GM19025 (cell line): ENCODE results near the gene CASP3.

ENCODE experiments used
- ATAC-seq: cut with Tn5 transposase; IDR thresholded peaks from one replicate; pipeline ENCODE4 v1.9.1; 2021; ENCODE audit warnings: mild to moderate bottlenecking, low read depth, moderate library complexity; ENCODE audit not compliant: unreplicated experiment

The CASP3 gene

DNA sequence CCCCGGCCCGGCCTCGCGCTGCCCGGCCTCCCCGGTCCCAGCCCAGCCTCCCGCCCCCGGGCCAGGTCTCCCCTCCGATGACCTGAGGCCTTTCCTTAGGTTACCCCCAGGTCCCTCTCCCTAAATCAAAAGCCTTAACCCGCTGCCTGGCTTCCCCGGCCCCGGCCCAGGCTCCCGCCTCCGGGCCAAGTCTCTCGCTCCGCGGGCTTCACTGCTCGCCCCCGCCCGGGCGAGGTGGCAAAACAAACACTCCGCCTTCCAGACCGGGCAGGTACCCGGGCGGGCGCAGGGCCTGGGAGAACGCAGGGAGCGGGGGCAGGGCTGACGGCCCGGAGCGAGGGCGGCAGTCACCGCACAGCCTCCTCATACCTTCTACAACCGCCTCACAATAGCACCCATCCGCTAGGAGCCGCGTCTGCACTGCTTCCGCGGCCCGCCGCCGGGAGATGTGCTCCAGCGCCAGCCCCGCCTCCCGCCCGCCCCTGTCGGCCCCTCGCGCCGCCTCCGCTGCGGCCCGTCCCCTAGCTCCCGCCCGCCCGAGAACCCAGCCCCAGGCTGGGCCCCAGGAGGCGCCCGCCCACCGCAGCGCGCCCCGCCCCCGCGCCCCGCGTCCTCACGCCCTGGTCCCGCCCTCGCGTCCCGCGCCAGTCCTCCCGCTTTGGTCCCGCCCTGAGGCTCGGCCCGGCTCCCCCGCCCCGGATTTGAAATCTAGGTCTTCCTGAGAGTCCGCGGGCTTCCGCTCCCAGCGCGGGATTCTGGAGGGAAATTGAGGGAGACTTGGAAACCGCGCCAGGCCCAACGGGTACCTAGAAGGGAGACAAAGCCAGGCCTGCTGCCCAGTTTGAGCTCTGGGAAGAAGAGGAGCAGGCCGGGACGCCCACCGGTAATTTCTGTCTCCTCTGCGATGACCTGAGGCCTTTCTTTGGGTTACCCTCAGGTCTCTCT, at the start of gene CASP3, which contains the start of gene PRIMPOL:
TSS of gene CASP3 (minus strand) at position 422 of the 945 bp plus-strand sequence. CDS start 10,994 bp downstream, outside the sequence.
TSS of gene PRIMPOL (plus strand) at position 713 of the 945 bp plus-strand sequence. CDS start 7,403 bp downstream, outside the sequence.
- ATAC-seq: peak; percentile 84

DNA sequence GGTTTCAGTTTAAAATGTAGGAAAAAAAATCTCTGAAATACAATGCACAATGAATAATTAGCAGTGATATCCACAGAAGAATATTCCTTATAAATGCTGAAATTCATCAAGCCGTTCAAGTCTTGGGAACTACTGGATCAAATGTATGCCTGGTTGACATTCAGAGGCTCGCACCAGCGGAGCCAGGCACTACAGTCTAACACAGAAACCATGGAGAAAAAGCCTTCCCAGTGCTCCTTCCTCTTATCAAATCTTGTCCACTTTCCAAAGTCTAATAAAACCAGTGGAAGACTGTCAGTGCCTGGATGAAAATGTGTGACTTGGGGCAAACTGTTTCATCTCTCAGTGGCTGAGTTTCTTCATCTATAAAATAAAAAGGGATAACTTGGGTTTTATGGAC, 48.7 kb upstream of the CASP3 start:
- ATAC-seq: no peak

DNA sequence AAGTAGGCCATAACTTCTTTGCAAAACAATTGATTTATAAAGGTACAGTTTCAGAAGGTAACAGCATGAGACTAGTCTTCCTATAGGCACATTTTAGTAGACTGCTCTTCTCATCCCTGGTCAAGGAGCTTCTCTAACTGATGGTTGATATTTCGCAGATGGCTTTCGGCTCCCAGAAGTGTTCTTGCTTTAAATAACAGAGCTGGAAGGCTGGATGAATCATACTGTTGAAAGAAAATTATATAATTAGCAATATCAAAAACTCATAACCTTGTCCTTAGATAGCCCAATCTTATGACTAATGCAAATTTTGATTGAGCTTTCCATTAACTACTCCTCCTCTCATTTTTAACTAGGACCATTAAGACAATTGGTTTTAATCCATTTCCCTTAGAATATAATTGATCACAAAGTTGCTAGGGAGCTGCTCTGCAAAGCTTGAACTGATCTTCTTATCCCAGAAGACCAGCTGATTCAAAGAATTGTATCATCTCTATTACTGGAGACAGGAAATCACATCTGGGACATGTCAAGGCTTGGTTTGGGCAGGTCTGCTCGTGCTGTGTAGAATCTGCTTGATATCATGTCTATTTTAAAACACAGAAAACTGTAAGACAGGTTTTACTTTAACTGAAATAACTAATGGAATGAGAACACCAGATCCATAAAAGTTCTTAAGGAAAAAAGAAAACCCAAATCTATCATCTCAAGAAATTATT, 46.1 kb upstream of the CASP3 start:
- ATAC-seq: no peak

DNA sequence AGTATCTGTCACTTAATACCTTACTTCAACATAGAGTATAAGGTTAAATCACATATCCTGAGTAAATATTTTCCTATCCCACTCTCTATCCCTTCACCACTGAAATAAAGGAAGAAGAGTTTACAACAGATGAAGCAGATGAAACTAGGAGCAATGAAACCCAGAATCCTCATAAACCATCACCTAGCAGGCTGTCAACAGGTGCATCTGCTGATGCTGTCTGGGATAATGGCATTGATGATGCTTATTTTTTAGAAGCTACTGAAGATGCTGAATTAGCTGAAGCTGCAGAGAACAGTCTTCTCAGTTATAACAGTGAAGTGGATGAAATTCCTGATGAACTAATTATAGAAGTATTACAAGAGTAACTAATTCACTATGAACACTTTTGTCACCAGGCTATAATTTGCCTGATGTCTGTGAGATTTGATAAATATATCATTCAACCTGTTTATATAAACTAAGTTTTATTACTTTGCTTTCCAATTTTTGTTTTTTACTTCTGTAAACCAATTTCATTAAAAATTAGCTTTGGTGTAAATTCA, 45.2 kb upstream of the CASP3 start:
- no peak for ATAC-seq

DNA sequence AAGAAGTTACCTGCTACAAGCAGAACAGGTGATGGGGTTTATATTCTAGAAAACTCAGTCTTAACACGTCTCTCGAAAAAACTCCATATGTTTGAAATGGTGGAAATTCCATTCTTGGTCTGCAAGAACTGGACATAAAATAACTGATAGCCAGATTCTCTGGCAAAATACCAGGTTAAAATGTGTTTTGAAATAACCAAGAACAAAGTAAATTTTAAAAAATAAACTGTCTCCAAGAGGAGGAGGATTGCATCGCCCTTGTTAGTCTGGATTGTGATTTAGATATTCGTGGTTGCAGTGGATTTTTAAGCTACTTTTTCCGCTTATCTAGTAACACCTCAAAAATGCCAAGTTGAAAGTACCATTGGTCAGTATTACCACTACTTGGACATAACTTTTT, 43.8 kb upstream of the CASP3 start:
- ATAC-seq: no peak

DNA sequence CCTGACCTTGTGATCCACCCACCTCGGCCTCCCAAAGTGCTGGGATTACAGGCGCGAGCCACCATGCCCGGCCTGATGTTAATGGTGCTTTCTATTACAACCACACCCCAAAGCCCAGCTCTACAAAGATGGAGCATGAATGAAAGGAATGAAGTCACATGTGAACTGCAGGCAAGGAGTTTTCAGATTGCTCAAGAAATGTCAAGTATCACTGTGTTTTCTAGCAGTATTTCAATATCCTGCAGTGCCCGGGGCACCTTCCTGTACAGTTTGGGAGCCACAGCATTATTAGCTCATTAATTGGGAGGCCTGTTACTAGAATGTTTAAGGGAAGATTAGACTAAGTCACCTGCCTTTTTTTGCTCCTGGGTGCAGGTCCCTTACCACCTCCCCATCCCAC, 40.4 kb upstream of the CASP3 start:
- no peak for ATAC-seq

DNA sequence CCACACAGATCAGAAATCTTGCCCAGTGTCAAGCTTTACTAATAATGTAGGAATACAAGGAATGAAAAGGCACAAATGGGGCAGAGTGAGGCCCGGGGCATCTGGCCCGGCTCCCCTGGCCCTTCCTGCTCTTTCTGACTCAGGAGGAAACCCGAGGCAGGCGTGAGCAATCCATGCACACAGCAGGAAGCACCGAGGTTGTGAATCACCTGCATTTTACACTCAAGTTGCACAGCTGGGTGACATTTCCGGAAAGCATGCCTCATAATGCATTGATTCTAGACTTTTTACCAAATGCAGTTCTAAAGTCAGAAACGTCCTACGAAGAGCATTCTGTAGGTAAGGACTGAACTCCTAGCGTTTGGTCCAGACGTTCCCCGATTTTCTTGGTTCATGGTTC, 39.2 kb upstream of the CASP3 start:
- ATAC-seq: no peak

DNA sequence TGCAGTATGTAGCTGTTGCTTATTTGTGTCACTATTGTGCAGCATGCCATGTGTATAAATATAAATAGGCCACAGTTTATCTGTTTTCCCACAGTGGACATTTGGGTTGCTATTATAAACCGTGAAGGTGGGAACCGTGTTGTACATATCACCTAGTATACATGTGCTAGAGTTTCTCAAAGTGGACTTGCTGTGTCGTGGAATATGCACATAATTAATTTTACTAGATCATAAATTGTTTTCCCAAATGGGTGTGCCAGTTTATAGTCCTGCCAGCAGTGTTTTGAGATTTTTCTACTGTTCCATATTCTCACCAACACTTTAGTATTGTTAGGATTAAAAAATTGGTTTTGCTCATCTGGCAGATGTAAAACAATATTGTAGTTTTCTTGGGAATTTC, 38.8 kb upstream of the CASP3 start:
- no peak for ATAC-seq

DNA sequence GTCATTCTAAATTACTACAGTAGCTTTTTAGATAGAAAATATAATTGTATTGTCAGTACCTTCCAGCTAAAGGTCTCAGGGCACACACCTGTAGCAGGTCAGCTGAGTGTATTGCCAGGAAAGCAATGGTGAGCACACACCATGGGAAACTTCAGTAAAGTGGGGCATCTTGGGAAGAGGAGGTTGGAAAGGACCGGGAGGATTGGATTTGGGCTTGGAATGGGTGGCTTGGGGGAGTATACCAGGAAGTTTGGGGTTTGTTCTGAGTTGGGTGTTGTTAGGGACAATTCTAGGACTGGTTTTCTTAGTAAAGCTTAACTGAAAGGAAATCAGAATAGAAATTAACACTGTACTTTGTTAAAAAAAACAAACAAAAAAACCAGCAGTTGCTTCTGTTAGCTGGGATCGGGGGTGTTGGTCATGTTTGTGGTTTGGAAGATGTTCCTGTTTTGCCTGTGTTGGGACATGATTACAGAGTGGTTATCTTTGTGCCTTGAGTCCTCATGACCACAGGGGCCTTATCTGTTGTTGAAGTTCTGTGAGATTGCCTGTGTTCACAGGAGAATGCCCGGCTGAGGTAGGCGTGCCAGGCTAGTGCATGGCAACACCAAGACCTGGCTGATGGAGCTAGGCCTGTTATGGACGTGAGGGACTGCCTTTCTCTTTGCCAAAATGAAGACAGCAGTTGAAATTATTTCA, 35.4 kb upstream of the CASP3 start:
- no peak for ATAC-seq

DNA sequence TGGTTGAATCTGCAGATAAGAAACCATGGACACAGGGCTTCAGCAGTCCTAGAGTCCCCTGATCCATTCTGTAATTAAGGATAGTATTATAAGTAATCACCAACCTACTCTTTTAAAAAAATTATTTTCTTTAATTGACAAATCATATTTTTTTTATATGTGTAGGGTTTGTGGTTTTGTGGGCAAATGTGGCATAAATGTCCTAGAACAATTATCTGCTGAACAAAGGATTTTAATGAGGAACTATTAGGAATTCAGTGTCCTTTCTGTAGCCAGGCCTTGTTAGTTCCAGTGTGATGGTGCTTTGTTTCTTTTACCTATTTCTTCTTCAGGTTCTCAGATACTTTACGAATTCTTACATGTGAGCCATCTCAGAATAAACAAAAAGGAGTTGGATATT, 32.7 kb upstream of the CASP3 start:
- no peak for ATAC-seq

DNA sequence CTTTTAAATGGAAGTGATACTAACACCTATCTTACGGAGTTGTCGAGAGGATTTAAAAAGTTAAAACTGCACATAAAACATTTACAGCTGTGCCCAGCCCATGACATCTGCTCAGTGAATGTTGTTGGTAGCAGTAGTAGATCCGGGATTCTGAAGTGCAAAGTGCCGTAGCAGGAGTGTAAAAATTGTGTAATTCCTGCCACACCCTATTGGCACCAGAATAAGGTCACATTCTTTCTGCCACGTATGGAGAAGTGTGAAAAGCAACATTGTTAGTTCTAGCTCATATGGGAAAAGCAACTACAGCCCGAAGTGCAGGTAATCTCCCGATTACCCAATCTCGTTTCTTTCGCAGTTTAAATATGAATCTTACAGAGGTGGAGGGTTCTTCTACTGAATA, 31.5 kb upstream of the CASP3 start:
- no peak for ATAC-seq

DNA sequence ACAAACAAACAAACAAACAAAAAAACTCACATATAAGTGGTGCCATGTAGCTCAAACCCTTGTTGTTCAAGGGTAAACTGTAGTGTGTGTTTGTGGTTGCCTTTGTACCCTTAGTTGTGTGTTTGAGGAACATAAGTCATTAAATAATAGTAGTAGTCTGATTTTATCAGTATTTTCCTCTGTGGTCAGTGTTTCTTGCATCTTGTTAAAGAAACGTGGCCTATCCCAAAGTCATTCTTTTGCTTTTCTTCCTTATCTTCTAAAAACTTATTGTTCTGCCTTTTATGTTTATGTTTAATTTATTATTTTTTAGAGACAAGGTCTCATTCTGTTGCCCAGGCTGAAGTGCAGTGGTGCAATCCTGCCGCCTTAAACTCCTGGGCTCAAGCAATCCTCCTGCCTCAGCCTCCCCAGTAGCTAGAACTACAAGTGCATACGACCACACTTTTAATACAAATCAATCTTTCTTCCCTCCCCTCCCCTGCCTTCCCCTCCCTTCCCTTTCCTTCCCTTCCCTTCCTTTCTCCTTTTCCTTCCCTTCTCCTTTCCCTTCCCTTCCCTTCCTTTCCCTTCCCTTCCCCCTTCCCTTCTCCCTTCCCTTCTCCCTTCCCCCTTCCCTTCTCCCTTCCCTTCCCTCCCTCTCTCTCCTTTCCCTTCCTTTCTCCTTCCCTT, 26.7 kb upstream of the CASP3 start:
- no peak for ATAC-seq

DNA sequence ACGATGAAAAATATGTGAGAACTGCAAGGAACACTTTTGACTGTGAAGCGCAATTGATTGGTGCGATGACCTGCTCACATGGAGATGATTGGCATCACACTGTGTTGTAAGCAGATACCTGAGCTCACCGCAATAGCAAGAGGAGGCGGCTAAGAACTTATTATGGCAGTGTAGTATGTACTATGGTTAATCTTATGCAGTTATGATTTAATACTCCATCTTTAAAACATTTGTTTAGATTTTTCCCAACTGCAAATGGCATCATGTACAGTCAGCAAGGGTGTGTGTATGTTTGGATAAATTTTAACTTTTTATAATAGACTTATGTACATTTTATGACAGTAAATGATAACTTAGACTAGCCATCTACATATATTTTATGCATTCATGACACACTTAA, 25.8 kb upstream of the CASP3 start:
- ATAC-seq: no peak

DNA sequence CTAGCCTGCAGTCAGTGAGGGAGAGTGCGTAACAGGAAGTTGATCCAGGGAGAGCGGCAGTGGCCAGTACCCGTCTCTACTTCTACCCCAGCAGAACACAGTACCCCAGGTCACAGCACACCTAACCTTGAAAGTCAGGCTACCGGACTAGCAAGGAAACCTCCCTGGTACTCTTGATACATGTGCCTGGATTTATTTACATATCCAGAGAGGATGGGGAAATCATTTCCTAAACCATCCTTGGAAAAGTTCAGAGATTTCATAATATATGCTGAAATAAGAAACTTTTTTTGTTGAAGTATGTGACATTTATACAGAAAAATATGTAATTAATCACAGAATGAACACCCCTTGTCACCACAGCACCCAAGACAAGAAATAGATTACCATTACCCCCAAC, 24.8 kb upstream of the CASP3 start:
- ATAC-seq: no peak

DNA sequence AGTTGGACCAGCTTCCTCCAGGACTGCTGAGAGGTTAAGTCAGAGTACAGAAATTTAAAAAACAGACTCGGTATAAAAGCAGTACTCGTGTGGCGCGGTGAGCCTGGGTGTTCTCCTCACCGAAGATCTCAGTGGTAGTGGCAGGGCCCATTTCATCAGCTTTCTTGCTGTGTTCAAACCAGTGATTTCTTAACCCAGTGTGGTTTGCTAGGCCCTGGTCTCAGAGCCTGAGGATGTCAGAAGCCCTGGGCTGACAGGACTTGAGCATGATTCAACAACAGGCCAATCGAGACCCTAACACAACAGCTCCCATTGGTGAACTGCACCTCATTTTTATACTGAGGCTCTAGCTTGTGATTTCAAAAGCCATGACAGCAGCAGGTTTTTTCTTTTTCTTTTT, 23.5 kb upstream of the CASP3 start:
- ATAC-seq: no peak

DNA sequence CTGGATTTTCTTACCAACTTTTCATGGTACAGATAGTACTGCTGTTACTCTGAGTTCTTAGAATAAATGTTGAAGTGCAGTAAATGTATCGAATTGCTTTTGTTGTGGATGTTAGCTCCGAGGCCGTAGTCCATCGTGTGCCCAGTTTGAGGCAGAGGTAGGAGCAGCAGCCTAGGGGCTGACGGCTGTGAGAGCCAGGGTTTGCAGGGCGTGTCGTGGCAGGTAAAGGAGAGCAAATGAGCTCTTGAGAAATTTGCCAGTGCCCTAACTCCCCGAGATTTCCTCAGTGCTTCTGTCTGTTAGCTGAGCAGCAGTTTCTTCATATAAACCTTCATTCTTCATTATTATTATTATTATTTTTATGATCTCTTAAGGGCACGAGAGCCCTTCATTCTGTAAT, 21.9 kb upstream of the CASP3 start:
- ATAC-seq: no peak

DNA sequence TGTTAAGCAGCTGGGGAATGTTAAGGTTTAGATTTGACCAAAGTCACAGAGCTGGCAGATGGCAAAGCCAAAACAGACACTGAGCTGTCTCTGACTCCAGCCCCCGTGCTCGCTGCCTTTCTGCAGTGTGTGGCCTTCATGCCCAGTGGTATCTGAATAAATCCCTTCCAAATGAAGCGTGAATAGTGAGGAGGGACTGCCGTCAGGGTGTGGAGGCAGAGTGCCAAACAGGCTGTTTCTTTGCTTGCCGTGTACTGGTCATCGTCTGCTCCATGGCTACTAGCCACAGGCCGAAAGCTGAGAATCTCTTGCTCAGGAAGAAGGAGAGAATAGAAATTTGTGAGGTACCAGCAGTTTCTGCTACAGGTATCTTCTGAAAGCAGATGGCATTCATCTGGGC, 20.0 kb upstream of the CASP3 start:
- ATAC-seq: no peak

DNA sequence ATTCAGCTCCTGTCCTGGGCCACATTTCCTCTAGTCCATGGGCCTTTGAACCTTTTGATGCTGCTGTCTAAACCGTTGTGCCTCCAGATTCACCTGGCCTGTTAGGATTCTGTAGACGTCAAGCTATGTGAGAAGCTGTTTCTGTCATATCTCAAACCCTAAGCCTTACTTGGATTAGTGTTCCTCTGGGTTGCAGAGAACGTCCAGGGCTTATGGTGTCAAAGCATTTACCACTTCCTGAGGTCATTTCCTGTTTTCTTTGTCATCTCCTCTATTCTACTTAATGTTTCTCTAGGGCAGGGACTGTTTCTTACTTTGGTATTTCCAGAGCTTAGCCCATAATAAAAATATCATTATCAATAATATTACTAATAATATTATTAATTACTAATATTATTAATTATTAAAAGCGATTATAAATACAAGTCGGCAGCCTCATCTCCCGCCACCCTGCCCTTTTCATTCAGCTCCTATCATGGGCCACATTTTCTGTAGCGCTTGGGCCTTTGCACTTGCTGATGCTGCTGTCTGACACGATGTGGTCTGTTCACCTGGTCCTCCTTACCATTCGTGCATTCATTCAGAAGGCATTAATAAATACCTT, 19.4 kb upstream of the CASP3 start:
- ATAC-seq: no peak

DNA sequence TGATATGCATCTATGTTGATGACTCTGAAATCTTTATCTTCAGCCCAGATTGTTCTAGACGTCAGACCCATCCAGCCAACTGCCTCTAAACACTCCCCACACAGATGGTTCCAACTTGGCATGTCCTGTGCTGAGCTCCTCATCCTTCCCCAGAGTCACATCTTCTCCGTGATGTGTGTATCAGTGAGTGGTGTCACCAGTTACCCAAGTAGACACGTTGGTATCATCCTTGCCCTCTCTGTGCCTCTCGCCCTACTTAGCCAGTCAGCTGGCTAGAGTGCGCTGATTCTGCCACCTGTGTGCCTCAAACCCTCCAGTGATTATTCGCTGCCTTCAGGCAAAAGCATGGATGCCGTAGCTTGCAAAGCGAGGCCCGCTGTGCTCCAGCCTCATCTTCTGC, 18.8 kb upstream of the CASP3 start:
- ATAC-seq: no peak

DNA sequence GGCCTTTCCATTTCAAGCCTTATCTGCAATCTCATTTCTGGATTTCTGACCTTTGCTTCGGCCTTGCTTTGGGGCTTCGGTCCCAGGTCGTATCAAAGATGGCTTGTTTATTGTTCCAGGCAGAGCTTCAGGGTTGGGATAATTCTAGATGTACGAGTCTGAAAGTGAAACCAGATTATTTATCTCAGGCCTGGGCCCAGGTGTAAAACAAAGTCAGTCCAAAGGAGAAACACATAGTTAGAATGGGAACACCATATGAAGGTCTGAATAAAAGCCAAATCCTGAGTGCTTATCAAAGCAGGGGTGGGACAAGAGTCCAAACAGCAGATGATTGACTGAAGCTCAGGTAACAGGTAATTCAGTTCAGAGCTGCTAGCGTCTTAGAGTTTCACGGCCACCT, 17.4 kb upstream of the CASP3 start:
- ATAC-seq: no peak
